IgD-negative memory B cell (primary cell): ENCODE data around the gene RILP. TPM values are rescaled to one million over a fixed set of nuclear protein-coding genes. Genes with fewer than 3 reads are reported as not detected.

Source experiments
- H3K27ac Mint-ChIP-seq, 3 donors: one replicate each; pipeline ENCODE4 v1.8.0; 2020 to 2022; ENCODE audit warnings: mild to moderate bottlenecking in 3 of 3, mixed read lengths in 3 of 3, moderate library complexity in 1 of 3
- H3K27me3 Mint-ChIP-seq: one replicate; pipeline ENCODE4 v1.8.0; 2021; ENCODE audit warnings: mixed read lengths
- H3K36me3 Mint-ChIP-seq: one replicate; pipeline ENCODE4 v1.8.0; 2020; ENCODE audit warnings: mild to moderate bottlenecking, mixed read lengths
- H3K4me1 Mint-ChIP-seq, 3 donors: one replicate each; pipeline ENCODE4 v1.8.0; 2020 to 2022; ENCODE audit warnings: mixed read lengths in 3 of 3, mild to moderate bottlenecking in 1 of 3
- H3K4me3 Mint-ChIP-seq, 4 donors: one replicate each; pipeline ENCODE4 v1.8.0; 2020 to 2022; ENCODE audit warnings: mild to moderate bottlenecking in 4 of 4, mixed read lengths in 4 of 4, moderate library complexity in 3 of 4
- H3K9me3 Mint-ChIP-seq, 3 donors: one replicate each; pipeline ENCODE4 v1.8.0; 2020 to 2021; ENCODE audit warnings: mixed read lengths in 3 of 3, mild to moderate bottlenecking in 1 of 3
- polyA plus RNA-seq: library from polyadenylated mRNA; unstranded; fragments of 300-500 nt; fragmentation: Illumina TruSeq; gene quantifications from one replicate; pipeline ENCODE4 v1.2.3, GENCODE V29; 2021

Gene RILP
- polyA plus RNA-seq, 1 donor from 2014 or later, result 2.6 TPM

- H3K36me3 Mint-ChIP-seq, result peaks cover 13% of the 10 kb centered on the region
Measured at GRCh38 chr17:1606352-1606985, 43.2 kb downstream of the RILP start.

GRCh38 chr17:1605681-1606351 lies 43.9 kb downstream of the RILP start:
- Mint-ChIP-seq H3K4me1 (peaks cover 12 to 16% (median 14%) of the 10 kb centered on the region in 3 donors), H3K4me3 (peak overlapping the region in 2 of 4 donors; percentile 54 to 93)

More at GRCh38 chr17:1606352-1606985, 43.2 kb downstream of the RILP start:
- Mint-ChIP-seq H3K27ac (peak overlapping the region in 2 of 3 donors; percentile 59 to 91), H3K27me3 (no peaks in the 10 kb centered on the region), H3K4me3 (peak overlapping the region; percentile 64 to 93 (median 74)), H3K4me1 (peaks cover 12 to 16% (median 14%) of the 10 kb centered on the region in 3 donors), H3K9me3 (no peaks in the 10 kb centered on the region)

GRCh38 chr17:1604831-1605528 lies 44.7 kb downstream of the RILP start:
- H3K27me3 Mint-ChIP-seq, result no peaks in the 10 kb centered on the region
- H3K9me3 Mint-ChIP-seq, result no peaks in the 10 kb centered on the region
- no peak overlapping the region for H3K4me3 Mint-ChIP-seq
- H3K4me1 Mint-ChIP-seq, result peaks cover 12 to 16% (median 14%) of the 10 kb centered on the region in 3 donors
- peaks cover 15% of the 10 kb centered on the region for H3K36me3 Mint-ChIP-seq
- H3K27ac Mint-ChIP-seq, result no peak overlapping the region

More at GRCh38 chr17:1605681-1606351, 43.9 kb downstream of the RILP start:
- Mint-ChIP-seq H3K9me3 (no peaks in the 10 kb centered on the region), H3K27ac (peak overlapping the region in 1 of 3 donors; percentile 59), H3K36me3 (peaks cover 13% of the 10 kb centered on the region), H3K27me3 (no peaks in the 10 kb centered on the region)

- Mint-ChIP-seq H3K9me3 (no peaks in the 10 kb centered on the region), H3K4me1 (peaks cover 0 to 5% (median 2%) of the 10 kb centered on the region in 3 donors), H3K27me3 (no peaks in the 10 kb centered on the region), H3K4me3 (no peak overlapping the region), H3K36me3 (peaks cover 9% of the 10 kb centered on the region), H3K27ac (peak overlapping the region in 1 of 3 donors; percentile 89)
Measured at GRCh38 chr17:1601571-1601970, 48.1 kb downstream of the RILP start.

GRCh38 chr17:1598399-1599095 lies 51.1 kb downstream of the RILP start:
- Mint-ChIP-seq H3K27ac (peak overlapping the region in 1 of 3 donors; percentile 59), H3K36me3 (peaks cover 13% of the 10 kb centered on the region), H3K4me3 (no peak overlapping the region), H3K9me3 (no peaks in the 10 kb centered on the region), H3K4me1 (peaks cover 5 to 10% (median 7%) of the 10 kb centered on the region in 3 donors), H3K27me3 (no peaks in the 10 kb centered on the region)

- peaks cover 11 to 17% (median 14%) of the 10 kb centered on the region in 3 donors for H3K4me1 Mint-ChIP-seq
- H3K36me3 Mint-ChIP-seq, result peaks cover 10% of the 10 kb centered on the region
- no peaks in the 10 kb centered on the region for H3K9me3 Mint-ChIP-seq
- H3K4me3 Mint-ChIP-seq, result no peak overlapping the region
- H3K27ac Mint-ChIP-seq, result peak overlapping the region; percentile 56 to 71 (median 59)
- no peaks in the 10 kb centered on the region for H3K27me3 Mint-ChIP-seq
Measured at GRCh38 chr17:1597861-1598342, 51.8 kb downstream of the RILP start.

Other genes with a start within 250 kb of the RILP start
- gene YWHAE, start 249.6 kb downstream of the RILP start, polyA plus RNA-seq, result 54.4 TPM
- gene CRK, start 193.6 kb downstream of the RILP start, polyA plus RNA-seq, result 28.3 TPM
- gene MYO1C, start 157.2 kb downstream of the RILP start, polyA plus RNA-seq, result 29.6 TPM
- 51.7 TPM for gene INPP5K, start 133.3 kb downstream of the RILP start, polyA plus RNA-seq
- 32.1 TPM for gene PITPNA, start 87.1 kb downstream of the RILP start, polyA plus RNA-seq
- 27.3 TPM for gene SLC43A2, start 21.0 kb downstream of the RILP start, polyA plus RNA-seq
- gene SCARF1, start 4.1 kb downstream of the RILP start, polyA plus RNA-seq, result 0.19 TPM
- gene PRPF8, start 35.0 kb upstream of the RILP start, polyA plus RNA-seq, result 156 TPM
- not detected for gene TLCD2, start 60.5 kb upstream of the RILP start, polyA plus RNA-seq
- 21.6 TPM for gene WDR81, start 74.8 kb upstream of the RILP start, polyA plus RNA-seq
- gene SERPINF2, start 93.0 kb upstream of the RILP start, polyA plus RNA-seq, result 1.2 TPM
- gene SERPINF1, start 112.2 kb upstream of the RILP start, polyA plus RNA-seq, result 8.3 TPM
- gene SMYD4, start 180.0 kb upstream of the RILP start, polyA plus RNA-seq, result 12.7 TPM
- gene RPA1, start 180.1 kb upstream of the RILP start, polyA plus RNA-seq, result 57.7 TPM